Measurements from ENCODE around the gene PLET1.

GRCh38 chr11:112296044-112296443 is 35.4 kb upstream of the PLET1 start:
- TF ChIP-seq ZSCAN4 (tag by site-specific recombination; IDR thresholded peaks at IDR 0.05) (no peak), SALL2 (tag by site-specific recombination; IDR thresholded peaks at IDR 0.05; ENCODE audit: borderline replicate concordance) (no peak)

Data from HEK293 (cell line).